ENCODE measurements around the gene XIRP1.

DNA sequence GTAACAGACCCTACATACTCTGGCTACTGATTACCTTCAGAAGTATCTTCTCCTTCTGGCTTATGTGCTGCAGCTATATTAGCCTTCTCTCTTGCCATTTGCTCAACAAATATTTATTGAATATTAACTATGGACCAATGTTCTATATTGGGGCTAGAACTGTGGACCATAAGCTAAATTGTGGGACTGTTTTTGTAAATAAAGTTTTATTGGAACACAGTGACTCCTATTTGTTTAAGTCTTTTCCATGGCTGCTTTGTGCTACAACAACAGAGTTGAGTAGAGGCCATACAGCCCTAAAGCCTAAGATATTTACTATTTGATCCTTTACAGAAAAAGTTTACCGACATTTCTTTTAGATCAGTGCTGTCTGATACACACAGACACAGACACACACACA, 20.3 kb upstream of the XIRP1 start:
- TF ChIP-seq EZH2 (IDR thresholded peaks at IDR 0.05; ENCODE audit: low read length, missing control alignments): no peak
- TF ChIP-seq, protein P1, sequence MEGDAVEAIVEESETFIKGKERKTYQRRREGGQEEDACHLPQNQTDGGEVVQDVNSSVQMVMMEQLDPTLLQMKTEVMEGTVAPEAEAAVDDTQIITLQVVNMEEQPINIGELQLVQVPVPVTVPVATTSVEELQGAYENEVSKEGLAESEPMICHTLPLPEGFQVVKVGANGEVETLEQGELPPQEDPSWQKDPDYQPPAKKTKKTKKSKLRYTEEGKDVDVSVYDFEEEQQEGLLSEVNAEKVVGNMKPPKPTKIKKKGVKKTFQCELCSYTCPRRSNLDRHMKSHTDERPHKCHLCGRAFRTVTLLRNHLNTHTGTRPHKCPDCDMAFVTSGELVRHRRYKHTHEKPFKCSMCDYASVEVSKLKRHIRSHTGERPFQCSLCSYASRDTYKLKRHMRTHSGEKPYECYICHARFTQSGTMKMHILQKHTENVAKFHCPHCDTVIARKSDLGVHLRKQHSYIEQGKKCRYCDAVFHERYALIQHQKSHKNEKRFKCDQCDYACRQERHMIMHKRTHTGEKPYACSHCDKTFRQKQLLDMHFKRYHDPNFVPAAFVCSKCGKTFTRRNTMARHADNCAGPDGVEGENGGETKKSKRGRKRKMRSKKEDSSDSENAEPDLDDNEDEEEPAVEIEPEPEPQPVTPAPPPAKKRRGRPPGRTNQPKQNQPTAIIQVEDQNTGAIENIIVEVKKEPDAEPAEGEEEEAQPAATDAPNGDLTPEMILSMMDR (conservative IDR thresholded peaks at IDR 0.05 in 1 of 2, IDR thresholded peaks at IDR 0.05 in 1 of 2; ENCODE audit: low read depth in 1 of 2, low read length in 2 of 2): no peak

All from fibroblast of lung (primary cell).